Activated CD8-positive, alpha-beta T cell treated with anti-CD3 and anti-CD28 coated beads for 36 hours (primary cell): ENCODE results near the gene TAGLN2. TPM values are rescaled to one million over a fixed set of nuclear protein-coding genes. Genes with fewer than 3 reads are reported as not detected.

Experiments used
- ATAC-seq: fragments of 200-7000 bp; cut with Tn5 transposase; one replicate; pipeline ENCODE4 v1.10.0; 2021; ENCODE audit warnings: mild to moderate bottlenecking, moderate library complexity
- CTCF ChIA-PET: fragments of 350-600 bp; sonication (Branson Sonifier 250); formaldehyde crosslinking; loops from one replicate; lab custom pipeline; 2021; ENCODE audit warnings: antibody characterized with exemption; lab: Charles Lee
- POLR2A ChIA-PET: fragments of 350-600 bp; sonication (Branson Sonifier 250); formaldehyde crosslinking; loops from one replicate; lab custom pipeline; 2021; ENCODE audit warnings: antibody characterized with exemption; lab: Charles Lee
- DNase-seq: peaks from one replicate; pipeline ENCODE4 v3.0.0-alpha.2; 2020
- H3K27ac Mint-ChIP-seq: one replicate; pipeline ENCODE4 v1.8.0; 2021; ENCODE audit warnings: mild to moderate bottlenecking, mixed read lengths
- H3K27me3 Mint-ChIP-seq: one replicate; pipeline ENCODE4 v1.8.0; 2021; ENCODE audit warnings: mixed read lengths
- H3K36me3 Mint-ChIP-seq: one replicate; pipeline ENCODE4 v1.8.0; 2021; ENCODE audit warnings: low read depth, mixed read lengths
- H3K4me1 Mint-ChIP-seq: one replicate; pipeline ENCODE4 v1.8.0; 2021; ENCODE audit warnings: low read depth, mixed read lengths
- H3K4me3 Mint-ChIP-seq: one replicate; pipeline ENCODE4 v1.8.0; 2021; ENCODE audit warnings: mild to moderate bottlenecking, moderate library complexity, mixed read lengths
- H3K9me3 Mint-ChIP-seq: one replicate; pipeline ENCODE4 v1.8.0; 2021; ENCODE audit warnings: mixed read lengths
- intact Hi-C: fragments of 100-400 bp; cut with micrococcal nuclease; formaldehyde crosslinking; loops from one replicate; pipeline ENCODE4 v1.10.0; 2022
- total RNA-seq, 2 experiments: library from RNA; stranded (reverse); gene quantifications; one replicate each; pipeline ENCODE4 v1.2.3, GENCODE V29; 2021
- TF ChIP-seq, protein P1 (sequence below): fragments of 200-600 bp; IDR thresholded peaks from one replicate; pipeline ENCODE4 v1.8.0; 2022; ENCODE audit warnings: antibody characterized with exemption, mild to moderate bottlenecking

Gene TAGLN2
- total RNA-seq, 2 experiments from 2014 or later, result 475 to 482 TPM

DNA sequence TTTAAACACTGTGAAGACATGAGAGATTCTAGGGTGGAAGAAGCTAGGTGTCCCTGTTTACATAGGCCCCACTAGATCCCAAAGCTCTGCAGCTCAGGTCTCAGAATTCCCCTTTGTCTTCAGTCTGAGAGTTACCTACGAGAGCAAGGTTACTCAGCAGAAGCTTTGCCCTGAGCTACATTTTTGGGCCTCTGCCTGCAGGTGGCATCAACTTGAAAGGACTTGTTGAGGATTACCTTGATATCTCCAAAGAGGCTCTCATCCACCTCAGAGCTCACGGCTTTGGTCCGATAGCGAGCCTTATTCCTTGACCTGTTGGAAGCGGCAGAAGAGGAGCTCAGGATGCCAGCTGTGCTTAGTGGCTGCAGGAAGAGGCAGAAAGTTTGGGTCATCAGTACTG lies 32.4 kb downstream of the TAGLN2 start:
- H3K27ac Mint-ChIP-seq, result no peak overlapping the region

DNA sequence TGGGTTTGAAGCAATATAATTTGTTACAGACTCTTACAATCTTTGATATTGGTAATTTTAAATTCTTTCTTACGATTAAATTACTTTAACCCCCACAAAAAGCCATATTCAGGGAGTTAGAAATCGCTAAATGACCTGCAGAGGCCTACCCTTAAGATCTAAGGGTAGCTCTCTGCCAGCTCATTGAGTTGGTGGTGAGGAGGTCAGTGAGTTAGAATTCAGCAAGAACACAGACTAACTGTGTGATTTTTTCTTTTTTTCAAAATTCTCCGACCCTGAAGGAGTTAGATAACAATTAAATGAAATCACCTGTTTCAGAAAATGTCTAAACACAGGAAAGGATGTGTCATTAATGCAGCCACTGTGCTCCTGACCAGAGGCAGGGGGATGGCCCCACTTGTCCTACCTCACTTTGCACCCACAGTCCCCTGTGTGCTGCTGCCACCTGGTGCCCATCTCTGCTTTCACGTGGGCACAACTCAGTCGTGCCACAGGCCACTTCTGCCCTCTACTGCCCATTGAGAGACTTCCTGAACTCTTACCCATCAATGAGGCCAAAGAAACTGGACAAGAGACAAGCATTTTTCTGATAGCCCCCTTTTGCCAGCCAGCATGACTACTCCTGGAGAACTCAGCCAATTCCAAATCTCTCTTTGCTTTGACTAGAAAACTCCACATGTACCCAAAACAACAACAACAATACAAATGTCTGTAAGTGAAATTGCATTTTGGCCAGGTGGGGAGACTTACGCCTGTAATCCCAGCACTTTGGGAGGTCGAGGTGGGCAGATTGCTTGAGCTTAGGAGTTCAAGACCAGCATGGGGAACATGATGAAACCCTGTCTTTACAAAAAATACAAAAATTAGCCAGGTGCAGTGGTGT lies 33.8 kb downstream of the TAGLN2 start:
- TF ChIP-seq, protein P1, sequence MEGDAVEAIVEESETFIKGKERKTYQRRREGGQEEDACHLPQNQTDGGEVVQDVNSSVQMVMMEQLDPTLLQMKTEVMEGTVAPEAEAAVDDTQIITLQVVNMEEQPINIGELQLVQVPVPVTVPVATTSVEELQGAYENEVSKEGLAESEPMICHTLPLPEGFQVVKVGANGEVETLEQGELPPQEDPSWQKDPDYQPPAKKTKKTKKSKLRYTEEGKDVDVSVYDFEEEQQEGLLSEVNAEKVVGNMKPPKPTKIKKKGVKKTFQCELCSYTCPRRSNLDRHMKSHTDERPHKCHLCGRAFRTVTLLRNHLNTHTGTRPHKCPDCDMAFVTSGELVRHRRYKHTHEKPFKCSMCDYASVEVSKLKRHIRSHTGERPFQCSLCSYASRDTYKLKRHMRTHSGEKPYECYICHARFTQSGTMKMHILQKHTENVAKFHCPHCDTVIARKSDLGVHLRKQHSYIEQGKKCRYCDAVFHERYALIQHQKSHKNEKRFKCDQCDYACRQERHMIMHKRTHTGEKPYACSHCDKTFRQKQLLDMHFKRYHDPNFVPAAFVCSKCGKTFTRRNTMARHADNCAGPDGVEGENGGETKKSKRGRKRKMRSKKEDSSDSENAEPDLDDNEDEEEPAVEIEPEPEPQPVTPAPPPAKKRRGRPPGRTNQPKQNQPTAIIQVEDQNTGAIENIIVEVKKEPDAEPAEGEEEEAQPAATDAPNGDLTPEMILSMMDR, result peak; percentile 99
- Mint-ChIP-seq H3K27ac (no peak overlapping the region), H3K4me3 (no peak overlapping the region), H3K4me1 (peaks cover 14% of the 10 kb centered on the region), H3K36me3 (no peaks in the 10 kb centered on the region), H3K9me3 (no peaks in the 10 kb centered on the region), H3K27me3 (no peaks in the 10 kb centered on the region)
- ATAC-seq (peak; percentile 98), DNase-seq (peak; percentile 87)
- ChIA-PET CTCF (interaction anchor here (0.7 to 14.1 kb wide), 50 partner anchors 9 to 678 kb away, joined by 3 to 482 read pairs (median 4); partner anchors contain the start of genes CFAP45, DUSP23, FCRL6 and SLAMF8), POLR2A (interaction anchor here (0.8 to 1.8 kb wide), 2 partner anchors 32 to 87 kb away, joined by 3 to 4 read pairs; no protein-coding TSS in a partner anchor)
- intact Hi-C loops, result loop anchor here (1.0 to 5.0 kb wide), 2 partner anchors 93 to 109 kb away; partner anchors contain the start of gene DUSP23

More for the DNA sequence above, 32.4 kb downstream of the TAGLN2 start:
- CTCF ChIA-PET, result interaction anchor here (0.8 to 14.1 kb wide), 29 partner anchors 8 to 731 kb away, joined by 3 to 482 read pairs (median 4); partner anchors contain the start of genes CFAP45, DUSP23, FCRL6 and SLAMF8
- DNase-seq, result no peak
- Mint-ChIP-seq H3K9me3 (no peaks in the 10 kb centered on the region), H3K4me3 (no peak overlapping the region), H3K27me3 (no peaks in the 10 kb centered on the region), H3K36me3 (no peaks in the 10 kb centered on the region), H3K4me1 (peaks cover 14% of the 10 kb centered on the region)
- TF ChIP-seq, protein P1, result no peak
- intact Hi-C loops, result loop anchor here (5.0 kb wide), 1 partner anchor 111 kb away; the partner anchor contains the start of gene DUSP23
- POLR2A ChIA-PET, result no interaction called here
- ATAC-seq, result no peak

DNA sequence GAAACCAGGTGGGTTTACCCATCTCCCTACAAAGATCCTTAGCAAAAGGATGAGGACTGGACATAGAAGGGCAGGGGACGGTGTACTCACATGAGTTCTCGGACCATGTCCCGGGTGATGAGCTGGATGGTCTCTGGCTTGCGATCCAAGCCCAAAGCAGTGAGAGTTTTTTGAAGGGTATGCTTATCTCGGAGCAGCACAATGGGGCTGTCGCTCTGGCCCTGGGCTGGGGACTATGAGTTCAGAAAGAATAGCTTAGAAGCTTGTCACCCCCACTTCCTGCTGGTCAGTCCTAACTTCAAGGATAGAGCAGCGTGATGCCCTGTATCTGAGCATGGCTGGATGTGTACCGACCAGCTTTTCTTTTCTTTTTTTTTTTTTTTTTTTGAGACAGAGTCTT lies 34.9 kb downstream of the TAGLN2 start:
- Mint-ChIP-seq H3K36me3 (no peaks in the 10 kb centered on the region), H3K4me3 (no peak overlapping the region), H3K27ac (no peak overlapping the region), H3K27me3 (no peaks in the 10 kb centered on the region), H3K9me3 (no peaks in the 10 kb centered on the region), H3K4me1 (peaks cover 14% of the 10 kb centered on the region)
- DNase-seq, result no peak
- POLR2A ChIA-PET, result interaction anchor here (1.2 to 1.8 kb wide), 3 partner anchors 25 to 102 kb away, joined by 3 to 4 read pairs (median 3); no protein-coding TSS in a partner anchor
- CTCF ChIA-PET, result interaction anchor here (0.9 to 14.1 kb wide), 28 partner anchors 10 to 676 kb away, joined by 3 to 482 read pairs (median 5); partner anchors contain the start of genes CFAP45, DUSP23, FCRL6 and SLAMF8
- intact Hi-C loops, result loop anchor here (5.0 kb wide), 1 partner anchor 108 kb away; the partner anchor contains the start of gene DUSP23
- TF ChIP-seq, protein P1, result no peak
- ATAC-seq, result no peak

DNA sequence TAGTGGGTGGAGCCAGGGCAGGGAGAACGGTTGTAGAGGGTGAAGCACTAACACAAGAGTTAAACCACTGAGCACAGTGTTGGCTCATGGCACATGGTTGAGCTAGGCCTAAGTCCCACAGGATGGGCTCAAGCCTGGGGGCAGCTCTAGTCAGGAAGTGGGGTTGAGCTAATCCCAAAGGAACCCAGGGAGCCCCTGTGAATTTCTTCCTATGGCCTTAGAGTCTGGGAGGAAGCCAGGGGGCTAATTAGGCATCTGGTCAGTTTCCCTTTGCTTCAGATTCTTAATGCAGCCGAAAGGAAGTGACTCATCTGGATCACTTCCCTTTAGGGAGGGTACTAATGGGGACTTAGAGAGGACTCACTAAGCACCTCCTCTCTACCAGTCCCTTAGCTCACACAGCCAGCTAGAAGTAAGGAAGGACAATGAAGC lies 35.5 kb downstream of the TAGLN2 start:
- no peak overlapping the region for H3K4me3 Mint-ChIP-seq

More for the DNA sequence above, 35.5 kb downstream of the TAGLN2 start:
- H3K27me3 Mint-ChIP-seq, result no peaks in the 10 kb centered on the region
- TF ChIP-seq, protein P1, result no peak
- DNase-seq (no peak), ATAC-seq (peak; percentile 60)
- H3K4me1 Mint-ChIP-seq, result peaks cover 14% of the 10 kb centered on the region
- ChIA-PET POLR2A (interaction anchor here (1.2 to 1.8 kb wide), 4 partner anchors 26 to 101 kb away, joined by 3 to 4 read pairs (median 4); partner anchors contain the start of gene TAGLN2), CTCF (interaction anchor here (0.9 to 14.1 kb wide), 12 partner anchors 9 to 676 kb away, joined by 3 to 482 read pairs (median 14); partner anchors contain the start of genes CFAP45, DUSP23 and FCRL6)
- no peak overlapping the region for H3K27ac Mint-ChIP-seq
- no peaks in the 10 kb centered on the region for H3K36me3 Mint-ChIP-seq
- H3K9me3 Mint-ChIP-seq, result no peaks in the 10 kb centered on the region
- intact Hi-C loops, result loop anchor here (5.0 kb wide), 1 partner anchor 108 kb away; the partner anchor contains the start of gene DUSP23
